Neural progenitor cell (in vitro differentiated cells): Measurements from ENCODE around the gene SNX25.

ENCODE experiments used
- EZH2 ChIP-seq: fragments of 200-600 bp; sonication (generic); IDR thresholded peaks from 2 replicates; pipeline ENCODE4 v1.6.1; 2017; ENCODE audit warnings: antibody characterized with exemption, mild to moderate bottlenecking, moderate library complexity
- EZH2phosphoT487 ChIP-seq: fragments of 200-600 bp; sonication (generic); IDR thresholded peaks from 2 replicates; pipeline ENCODE4 v1.6.1; 2017; ENCODE audit warnings: antibody characterized with exemption
- TF ChIP-seq, protein P1 (sequence below): fragments of 200-600 bp; sonication (generic); IDR thresholded peaks from 2 replicates; pipeline ENCODE4 v1.5.1; 2017; ENCODE audit warnings: antibody characterized with exemption, mild to moderate bottlenecking

GRCh38 chr4:185265942-185266341 is 56.5 kb downstream of the SNX25 start:
- TF ChIP-seq, protein P1, sequence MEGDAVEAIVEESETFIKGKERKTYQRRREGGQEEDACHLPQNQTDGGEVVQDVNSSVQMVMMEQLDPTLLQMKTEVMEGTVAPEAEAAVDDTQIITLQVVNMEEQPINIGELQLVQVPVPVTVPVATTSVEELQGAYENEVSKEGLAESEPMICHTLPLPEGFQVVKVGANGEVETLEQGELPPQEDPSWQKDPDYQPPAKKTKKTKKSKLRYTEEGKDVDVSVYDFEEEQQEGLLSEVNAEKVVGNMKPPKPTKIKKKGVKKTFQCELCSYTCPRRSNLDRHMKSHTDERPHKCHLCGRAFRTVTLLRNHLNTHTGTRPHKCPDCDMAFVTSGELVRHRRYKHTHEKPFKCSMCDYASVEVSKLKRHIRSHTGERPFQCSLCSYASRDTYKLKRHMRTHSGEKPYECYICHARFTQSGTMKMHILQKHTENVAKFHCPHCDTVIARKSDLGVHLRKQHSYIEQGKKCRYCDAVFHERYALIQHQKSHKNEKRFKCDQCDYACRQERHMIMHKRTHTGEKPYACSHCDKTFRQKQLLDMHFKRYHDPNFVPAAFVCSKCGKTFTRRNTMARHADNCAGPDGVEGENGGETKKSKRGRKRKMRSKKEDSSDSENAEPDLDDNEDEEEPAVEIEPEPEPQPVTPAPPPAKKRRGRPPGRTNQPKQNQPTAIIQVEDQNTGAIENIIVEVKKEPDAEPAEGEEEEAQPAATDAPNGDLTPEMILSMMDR: no peak
- TF ChIP-seq EZH2: no peak
- TF ChIP-seq EZH2phosphoT487: no peak
